Fibroblast of lung (primary cell): ENCODE results near the gene HPGD. TPM values are rescaled to one million over a fixed set of nuclear protein-coding genes. Genes with fewer than 3 reads are reported as not detected.

Source experiments
- DNase-seq, 2 donors: peaks; one replicate each; pipeline versions ENCODE4 v3.0.0 to v3.0.0-alpha.2; 2010; ENCODE audit warnings: low read depth in 2 of 2
- H2AFZ ChIP-seq: 2 replicates; pipeline ENCODE4 v1.5.1; 2012; ENCODE audit warnings: low read length, control low read depth, inconsistent platforms
- H3K27ac ChIP-seq: 2 replicates; pipeline ENCODE4 v1.5.1; 2011; ENCODE audit warnings: low read length, control low read depth; ENCODE audit not compliant: insufficient read depth
- H3K27me3 ChIP-seq: 2 replicates; pipeline ENCODE4 v1.5.1; 2011; ENCODE audit warnings: mild to moderate bottlenecking, low read length; ENCODE audit not compliant: control insufficient read depth, insufficient read depth
- H3K36me3 ChIP-seq: 2 replicates; pipeline ENCODE4 v1.5.1; 2011; ENCODE audit warnings: low read length; ENCODE audit not compliant: control insufficient read depth, insufficient read depth
- H3K4me1 ChIP-seq: 2 replicates; pipeline ENCODE4 v1.5.1; 2011; ENCODE audit warnings: low read length; ENCODE audit not compliant: control insufficient read depth, insufficient read depth; ENCODE audit errors: extremely low read depth
- H3K4me2 ChIP-seq: 2 replicates; pipeline ENCODE4 v1.5.1; 2011; ENCODE audit warnings: low read length, control low read depth; ENCODE audit not compliant: insufficient read depth; ENCODE audit errors: extremely low read depth
- H3K4me3 ChIP-seq, 4 experiments: fragments of 200-600 bp in 1 of 4; sonication (generic) in 1 of 4; replicated peaks in 1 of 4; 2 replicates each; pipeline ENCODE4 v1.5.1; 2011 to 2016; ENCODE audit warnings: low read length in 4 of 4, low read depth in 3 of 4, mild to moderate bottlenecking in 3 of 4, control low read depth in 2 of 4, inconsistent platforms in 1 of 4, mixed read lengths in 1 of 4; ENCODE audit not compliant: insufficient read depth in 1 of 4; ENCODE audit errors: control extremely low read depth in 1 of 4
- H3K79me2 ChIP-seq: 2 replicates; pipeline ENCODE4 v1.5.1; 2012; ENCODE audit warnings: mild to moderate bottlenecking, low read length, inconsistent platforms; ENCODE audit not compliant: control insufficient read depth, insufficient read depth
- H3K9ac ChIP-seq: 2 replicates; pipeline ENCODE4 v1.5.1; 2011; ENCODE audit warnings: mild to moderate bottlenecking, low read length, control low read depth; ENCODE audit not compliant: insufficient read depth
- H3K9me3 ChIP-seq: 2 replicates; pipeline ENCODE4 v1.5.1; 2012; ENCODE audit warnings: low read depth, low read length; ENCODE audit not compliant: control insufficient read depth, insufficient read depth
- H4K20me1 ChIP-seq: 2 replicates; pipeline ENCODE4 v1.5.1; 2011; ENCODE audit warnings: low read length; ENCODE audit not compliant: control insufficient read depth, insufficient read depth; ENCODE audit errors: extremely low read depth
- CTCF ChIP-seq, 2 donors: IDR thresholded peaks in 1 of 2; conservative IDR thresholded peaks in 1 of 2; 1 replicate in 1 of 2; 2 replicates in 1 of 2; pipeline ENCODE4 v1.5.1; 2011 to 2012; ENCODE audit warnings: low read length in 2 of 2, control low read depth in 1 of 2, inconsistent platforms in 1 of 2, low read depth in 1 of 2, mild to moderate bottlenecking in 1 of 2
- EZH2 ChIP-seq: IDR thresholded peaks from 2 replicates; pipeline ENCODE4 v1.5.1; 2012; ENCODE audit warnings: low read length, control low read depth, mild to moderate bottlenecking; ENCODE audit errors: missing control alignments
- polyA plus RNA-seq, 2 donors: library from polyadenylated mRNA; depleted of rRNA in 1 of 2; stranded (reverse) in 1 of 2; unstranded in 1 of 2; fragments of >200 nt; gene quantifications; 2 replicates each; pipeline ENCODE4 v1.2.1, GENCODE V29; 2011 to 2012; ENCODE audit warnings: missing spikeins in 1 of 2
- total RNA-seq: library from RNA; depleted of rRNA; stranded (reverse); fragments of >200 nt; gene quantifications from 2 replicates; pipeline ENCODE4 v1.2.1, GENCODE V29; 2014

Gene HPGD
- total and polyA plus RNA-seq, 2 donors (not counting 1 experiment from before 2014, with no cell fraction given), result 0.16 to 0.17 TPM

GRCh38 chr4:174538876-174539250, 16.6 kb upstream of the HPGD start:
- Histone ChIP-seq H3K36me3 (no peaks in the 10 kb centered on the region), H3K4me3 (no peak overlapping the region), H3K27me3 (no peaks in the 10 kb centered on the region), H4K20me1 (no peaks in the 10 kb centered on the region), H3K9me3 (no peaks in the 10 kb centered on the region), H3K4me1 (no peaks in the 10 kb centered on the region), H3K4me2 (no peak overlapping the region), H3K9ac (no peak overlapping the region), H3K27ac (no peak overlapping the region), H2AFZ (no peak overlapping the region), H3K79me2 (no peaks in the 10 kb centered on the region)
- TF ChIP-seq CTCF (conservative IDR thresholded peaks at IDR 0.05 in 1 of 2, IDR thresholded peaks at IDR 0.05 in 1 of 2; ENCODE audit: low read depth in 1 of 2, low read length in 2 of 2) (no peak), EZH2 (no peak)
- DNase-seq, result no peak

GRCh38 chr4:174538123-174538875, 16.0 kb upstream of the HPGD start:
- H3K79me2 ChIP-seq, result no peaks in the 10 kb centered on the region
- H3K4me1 ChIP-seq, result no peaks in the 10 kb centered on the region
- H3K27me3 ChIP-seq, result no peaks in the 10 kb centered on the region
- no peak overlapping the region for H3K4me2 ChIP-seq
- H3K4me3 ChIP-seq, result no peak overlapping the region
- H3K9ac ChIP-seq, result no peak overlapping the region
- H3K9me3 ChIP-seq, result no peaks in the 10 kb centered on the region
- no peak overlapping the region for H2AFZ ChIP-seq
- no peak for TF ChIP-seq EZH2
- no peak for TF ChIP-seq CTCF (conservative IDR thresholded peaks at IDR 0.05 in 1 of 2, IDR thresholded peaks at IDR 0.05 in 1 of 2; ENCODE audit: low read depth in 1 of 2, low read length in 2 of 2)
- DNase-seq, result no peak
- no peaks in the 10 kb centered on the region for H4K20me1 ChIP-seq
- H3K27ac ChIP-seq, result no peak overlapping the region
- no peaks in the 10 kb centered on the region for H3K36me3 ChIP-seq

GRCh38 chr4:174537634-174538033, 15.3 kb upstream of the HPGD start:
- no peak overlapping the region for H3K4me3 ChIP-seq
- H2AFZ ChIP-seq, result no peak overlapping the region
- no peak for DNase-seq
- H3K27me3 ChIP-seq, result no peaks in the 10 kb centered on the region
- no peak overlapping the region for H3K9ac ChIP-seq
- no peak for TF ChIP-seq EZH2
- no peak for TF ChIP-seq CTCF (conservative IDR thresholded peaks at IDR 0.05 in 1 of 2, IDR thresholded peaks at IDR 0.05 in 1 of 2; ENCODE audit: low read depth in 1 of 2, low read length in 2 of 2)
- no peaks in the 10 kb centered on the region for H3K4me1 ChIP-seq
- H3K36me3 ChIP-seq, result no peaks in the 10 kb centered on the region
- no peaks in the 10 kb centered on the region for H3K9me3 ChIP-seq
- H3K79me2 ChIP-seq, result no peaks in the 10 kb centered on the region
- H3K4me2 ChIP-seq, result no peak overlapping the region
- H4K20me1 ChIP-seq, result no peaks in the 10 kb centered on the region
- no peak overlapping the region for H3K27ac ChIP-seq
